ENCODE measurements around the gene OR1E1. TPM values are rescaled to one million over a fixed set of nuclear protein-coding genes. Genes with fewer than 3 reads are reported as not detected.

Gene OR1E1, protein sequence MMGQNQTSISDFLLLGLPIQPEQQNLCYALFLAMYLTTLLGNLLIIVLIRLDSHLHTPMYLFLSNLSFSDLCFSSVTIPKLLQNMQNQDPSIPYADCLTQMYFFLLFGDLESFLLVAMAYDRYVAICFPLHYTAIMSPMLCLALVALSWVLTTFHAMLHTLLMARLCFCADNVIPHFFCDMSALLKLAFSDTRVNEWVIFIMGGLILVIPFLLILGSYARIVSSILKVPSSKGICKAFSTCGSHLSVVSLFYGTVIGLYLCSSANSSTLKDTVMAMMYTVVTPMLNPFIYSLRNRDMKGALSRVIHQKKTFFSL
- total RNA-seq, result under 1 TPM in 1 of 7 donors, not detected in 6; 0.29 TPM
- polyA plus RNA-seq, result not detected
- long read RNA-seq, donor 1, result 0 reads
- long read RNA-seq, donor 2, result 0 reads

DNA sequence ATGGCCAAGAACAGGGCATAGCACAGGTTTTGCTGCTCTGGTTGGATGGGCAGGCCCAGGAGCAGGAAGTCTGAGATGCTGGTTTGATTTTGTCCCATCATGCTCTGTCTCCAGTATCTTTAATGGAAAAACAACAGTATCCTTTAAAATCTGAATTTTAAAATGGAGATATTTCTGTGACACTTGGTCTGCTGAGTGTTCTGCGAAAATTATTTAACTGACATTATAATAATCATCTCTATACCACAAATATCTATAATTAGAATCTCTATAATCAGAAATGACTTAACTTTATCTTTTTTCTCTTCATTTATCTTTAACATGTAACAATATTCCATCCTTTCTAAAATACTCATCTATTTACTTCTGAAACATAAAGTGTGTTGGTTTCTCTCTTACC, at the start of gene OR1E1:
Gene OR1E1, minus strand, starts transcription at position 101 of the 400 bp plus-strand sequence. Its CDS starts 0 bp downstream, at position 101.
- H3K27me3 ChIP-seq (replicated peaks in 1 of 7), result peaks cover 0 to 22% (median 0%) of the 10 kb centered on the region in 7 donors
- no peaks in the 10 kb centered on the region for H3K36me3 ChIP-seq
- TF ChIP-seq POLR2AphosphoS5 (IDR thresholded peaks at IDR 0.05), result no peak
- TF ChIP-seq, protein P1, sequence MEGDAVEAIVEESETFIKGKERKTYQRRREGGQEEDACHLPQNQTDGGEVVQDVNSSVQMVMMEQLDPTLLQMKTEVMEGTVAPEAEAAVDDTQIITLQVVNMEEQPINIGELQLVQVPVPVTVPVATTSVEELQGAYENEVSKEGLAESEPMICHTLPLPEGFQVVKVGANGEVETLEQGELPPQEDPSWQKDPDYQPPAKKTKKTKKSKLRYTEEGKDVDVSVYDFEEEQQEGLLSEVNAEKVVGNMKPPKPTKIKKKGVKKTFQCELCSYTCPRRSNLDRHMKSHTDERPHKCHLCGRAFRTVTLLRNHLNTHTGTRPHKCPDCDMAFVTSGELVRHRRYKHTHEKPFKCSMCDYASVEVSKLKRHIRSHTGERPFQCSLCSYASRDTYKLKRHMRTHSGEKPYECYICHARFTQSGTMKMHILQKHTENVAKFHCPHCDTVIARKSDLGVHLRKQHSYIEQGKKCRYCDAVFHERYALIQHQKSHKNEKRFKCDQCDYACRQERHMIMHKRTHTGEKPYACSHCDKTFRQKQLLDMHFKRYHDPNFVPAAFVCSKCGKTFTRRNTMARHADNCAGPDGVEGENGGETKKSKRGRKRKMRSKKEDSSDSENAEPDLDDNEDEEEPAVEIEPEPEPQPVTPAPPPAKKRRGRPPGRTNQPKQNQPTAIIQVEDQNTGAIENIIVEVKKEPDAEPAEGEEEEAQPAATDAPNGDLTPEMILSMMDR (IDR thresholded peaks at IDR 0.05 in 8 of 11, conservative IDR thresholded peaks at IDR 0.05 in 3 of 11), result no peak
- no peak for TF ChIP-seq POLR2A (IDR thresholded peaks at IDR 0.05)
- H3K27ac ChIP-seq, result no peak within 1 kb of the TSS
- H3K4me3 ChIP-seq, result no peak within 1 kb of the TSS
- no peak for DNase-seq
- WGBS, 5 donors, result 82 to 93% (median 86%) methylated on average over 1 of the region's 1 CpG
- H3K9me3 ChIP-seq, result no peaks in the 10 kb centered on the region
- intact Hi-C loops (cut with DNase I; ENCODE audit: low total_unique reads), result no loop called here
- no peaks in the 10 kb centered on the region for H3K4me1 ChIP-seq

DNA sequence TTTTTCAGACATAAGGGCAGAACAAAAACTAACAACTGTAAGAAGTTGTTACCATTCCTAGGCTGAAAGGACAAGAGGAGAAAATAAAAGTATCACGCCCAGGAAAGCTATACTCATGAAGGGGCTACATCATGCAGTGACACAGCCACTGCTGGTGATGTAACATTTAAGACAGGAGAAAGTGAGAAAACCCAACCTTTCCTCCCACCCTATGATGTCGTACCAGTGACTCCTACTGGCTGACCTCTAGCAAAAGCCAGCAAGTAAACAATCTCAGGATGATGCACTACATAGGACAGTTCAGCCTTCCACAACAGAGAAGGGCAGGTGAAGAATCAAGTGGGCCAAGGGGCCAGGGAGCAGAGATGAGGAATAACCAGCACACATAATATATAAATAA, 49.4 kb upstream of the OR1E1 start:
- H3K36me3 ChIP-seq, result no peaks in the 10 kb centered on the region
- no peak for TF ChIP-seq POLR2AphosphoS5 (IDR thresholded peaks at IDR 0.05)
- TF ChIP-seq POLR2A (IDR thresholded peaks at IDR 0.05), result no peak
- TF ChIP-seq, protein P1 (IDR thresholded peaks at IDR 0.05 in 8 of 11, conservative IDR thresholded peaks at IDR 0.05 in 3 of 11), result no peak
- DNase-seq, result no peak
- no peaks in the 10 kb centered on the region for H3K4me1 ChIP-seq
- WGBS, 5 donors, result 28 to 38% (median 36%) methylated on average over 2 of the region's 2 CpGs
- no peak overlapping the region for H3K27ac ChIP-seq
- no peak overlapping the region for H3K4me3 ChIP-seq
- no peaks in the 10 kb centered on the region for H3K9me3 ChIP-seq
- intact Hi-C loops (cut with DNase I; ENCODE audit: low total_unique reads), result no loop called here
- peaks cover 0 to 7% (median 0%) of the 10 kb centered on the region in 7 donors for H3K27me3 ChIP-seq (replicated peaks in 1 of 7)

DNA sequence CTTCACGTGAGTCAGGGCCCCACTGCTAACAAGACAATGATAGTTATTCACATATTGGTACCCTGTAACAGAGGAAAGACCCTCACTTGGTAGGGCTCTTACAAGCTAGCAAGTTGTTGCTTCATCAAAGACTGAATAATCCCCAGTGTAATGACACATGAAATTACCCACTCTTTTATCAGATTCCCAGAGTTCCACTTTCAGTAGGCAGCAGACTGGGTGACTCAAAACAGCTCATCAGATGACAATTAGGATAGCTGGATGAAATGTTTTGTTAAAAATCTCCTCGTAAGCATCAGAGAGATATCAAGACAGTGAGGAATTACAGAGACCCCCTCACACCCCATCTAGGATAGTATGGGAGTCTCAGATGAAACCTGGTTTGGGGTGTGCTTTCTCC, 42.2 kb upstream of the OR1E1 start:
- TF ChIP-seq, protein P1 (IDR thresholded peaks at IDR 0.05 in 8 of 11, conservative IDR thresholded peaks at IDR 0.05 in 3 of 11), result no peak
- TF ChIP-seq POLR2AphosphoS5 (IDR thresholded peaks at IDR 0.05), result no peak
- no peak for TF ChIP-seq POLR2A (IDR thresholded peaks at IDR 0.05)
- 68 to 77% (median 74%) methylated on average over 2 of the region's 2 CpGs for WGBS, 5 donors

DNA sequence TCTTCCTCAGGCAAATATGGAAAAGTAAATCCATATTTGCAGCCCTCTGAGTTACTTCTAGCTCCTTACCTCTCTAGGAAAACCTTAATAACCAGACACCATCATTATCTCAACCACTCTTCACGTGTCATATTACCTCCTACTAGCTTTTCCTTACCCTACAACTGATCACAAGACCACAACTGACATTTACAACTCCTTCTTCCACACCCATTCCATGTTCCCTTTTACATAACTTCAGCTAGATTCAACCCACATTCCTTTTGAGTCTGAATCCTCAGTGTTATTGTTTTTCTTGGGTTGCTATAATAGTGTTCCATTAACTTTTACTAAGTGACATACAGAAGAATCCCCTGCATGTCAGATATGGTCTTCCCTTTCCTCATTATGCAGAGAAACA, 40.2 kb upstream of the OR1E1 start:
- TF ChIP-seq POLR2A (IDR thresholded peaks at IDR 0.05), result no peak
- no peak overlapping the region for H3K4me3 ChIP-seq
- no peaks in the 10 kb centered on the region for H3K9me3 ChIP-seq
- DNase-seq, result no peak
- no peak overlapping the region for H3K27ac ChIP-seq
- no peaks in the 10 kb centered on the region for H3K36me3 ChIP-seq
- H3K4me1 ChIP-seq, result no peaks in the 10 kb centered on the region
- H3K27me3 ChIP-seq (replicated peaks in 1 of 7), result peaks cover 0 to 41% (median 0%) of the 10 kb centered on the region in 7 donors
- 59 to 73% (median 68%) methylated on average over 1 of the region's 1 CpG for WGBS, 5 donors
- intact Hi-C loops (cut with DNase I; ENCODE audit: low total_unique reads), result no loop called here

More for the DNA sequence above, 42.2 kb upstream of the OR1E1 start:
- intact Hi-C loops (cut with DNase I; ENCODE audit: low total_unique reads), result no loop called here
- H3K9me3 ChIP-seq, result no peaks in the 10 kb centered on the region
- no peak for DNase-seq
- peaks cover 0 to 31% (median 0%) of the 10 kb centered on the region in 7 donors for H3K27me3 ChIP-seq (replicated peaks in 1 of 7)
- H3K27ac ChIP-seq, result no peak overlapping the region
- H3K36me3 ChIP-seq, result no peaks in the 10 kb centered on the region
- no peaks in the 10 kb centered on the region for H3K4me1 ChIP-seq
- H3K4me3 ChIP-seq, result no peak overlapping the region

Data from spleen (tissue), 13 donors.